IMR-90 (cell line): Measurements from ENCODE around the gene CACNA2D3. TPM values are rescaled to one million over a fixed set of nuclear protein-coding genes. Genes with fewer than 3 reads are reported as not detected.

Experiments used
- ATAC-seq: fragments of 200-7000 bp; cut with Tn5 transposase; 2 replicates; pipeline ENCODE4 v1.9.1; 2020; ENCODE audit warnings: low read depth, mild to moderate bottlenecking, moderate library complexity
- BruUV-seq: library from RNA; stranded (reverse); fragments of 400-500 nt; replicated peaks from 2 replicates; lab custom pipeline; 2021; lab: Mats Ljungman, UMichigan
- CTCF ChIA-PET: fragments of 300-600 bp; formaldehyde crosslinking; extraction: SDS; loops from one replicate; lab custom pipeline; 2021; ENCODE audit warnings: antibody characterized with exemption; lab: Yijun Ruan, JAX
- POLR2A ChIA-PET: fragments of 300-600 bp; sonication (Branson Sonifier 250); formaldehyde crosslinking; loops from one replicate; lab custom pipeline; 2022; ENCODE audit warnings: antibody characterized with exemption; ENCODE audit not compliant: unreplicated experiment; lab: Charles Lee
- DNase-seq: peaks from one replicate; pipeline ENCODE4 v3.0.0; 2013
- H2AFZ ChIP-seq: replicated peaks from 2 replicates; pipeline ENCODE3; 2013; ENCODE audit warnings: low read length, mild to moderate bottlenecking; ENCODE audit not compliant: poor library complexity
- H2AK5ac ChIP-seq: 2 replicates; pipeline ENCODE4 v1.6.1; 2013; ENCODE audit warnings: low read depth, low read length, inconsistent platforms
- H2AK9ac ChIP-seq: replicated peaks from 2 replicates; pipeline ENCODE3; 2013; ENCODE audit warnings: mild to moderate bottlenecking, low read depth, low read length, moderate library complexity; ENCODE audit not compliant: poor library complexity
- H2BK120ac ChIP-seq: 2 replicates; pipeline ENCODE4 v1.6.1; 2013; ENCODE audit warnings: low read depth, low read length, inconsistent platforms
- H2BK15ac ChIP-seq: 3 replicates; pipeline ENCODE4 v1.6.1; 2013; ENCODE audit warnings: low read depth, low read length, inconsistent platforms
- H2BK20ac ChIP-seq: 2 replicates; pipeline ENCODE4 v1.6.1; 2013; ENCODE audit warnings: low read depth, mild to moderate bottlenecking, inconsistent platforms, low read length, moderate library complexity
- H2BK5ac ChIP-seq: 2 replicates; pipeline ENCODE4 v1.6.1; 2013; ENCODE audit warnings: mild to moderate bottlenecking, low read depth, low read length, inconsistent platforms; ENCODE audit not compliant: poor library complexity, severe bottlenecking
- H3K14ac ChIP-seq: replicated peaks from 2 replicates; pipeline ENCODE4 v1.6.1; 2013; ENCODE audit warnings: low read depth, low read length, inconsistent platforms
- H3K18ac ChIP-seq: 2 replicates; pipeline ENCODE4 v1.6.1; 2013; ENCODE audit warnings: low read depth, low read length, control low read depth
- H3K23ac ChIP-seq: 2 replicates; pipeline ENCODE4 v1.6.1; 2013; ENCODE audit warnings: low read depth, low read length, inconsistent platforms
- H3K27ac ChIP-seq: 2 replicates; pipeline ENCODE4 v1.5.1; 2013; ENCODE audit warnings: mild to moderate bottlenecking, control low read depth, low read length; ENCODE audit not compliant: insufficient read depth
- H3K27me3 ChIP-seq: 2 replicates; pipeline ENCODE4 v1.6.1; 2013; ENCODE audit warnings: low read length; ENCODE audit not compliant: control insufficient read depth, insufficient read depth
- H3K36me3 ChIP-seq: 2 replicates; pipeline ENCODE4 v1.6.1; 2013; ENCODE audit warnings: low read length, mixed read lengths; ENCODE audit not compliant: control insufficient read depth, insufficient read depth
- H3K4ac ChIP-seq: 2 replicates; pipeline ENCODE4 v1.6.1; 2013; ENCODE audit warnings: low read depth, low read length, inconsistent platforms
- H3K4me1 ChIP-seq: 2 replicates; pipeline ENCODE4 v1.6.1; 2013; ENCODE audit warnings: low read length, mixed read lengths; ENCODE audit not compliant: control insufficient read depth, insufficient read depth
- H3K4me2 ChIP-seq: 2 replicates; pipeline ENCODE4 v1.6.1; 2013; ENCODE audit warnings: low read depth, mild to moderate bottlenecking, control low read depth, low read length, moderate library complexity
- H3K4me3 ChIP-seq: 2 replicates; pipeline ENCODE4 v1.5.1; 2013; ENCODE audit warnings: low read depth, mild to moderate bottlenecking, control low read depth, low read length, moderate library complexity; ENCODE audit not compliant: insufficient read depth
- H3K56ac ChIP-seq: 2 replicates; pipeline ENCODE4 v1.6.1; 2013; ENCODE audit warnings: low read length, inconsistent platforms; ENCODE audit not compliant: insufficient read depth; ENCODE audit errors: extremely low read depth
- H3K79me1 ChIP-seq, 2 experiments: 2 replicates each; pipeline ENCODE4 v1.6.1; 2013; ENCODE audit warnings: low read length in 2 of 2, inconsistent platforms in 1 of 2, low read depth in 1 of 2
- H3K9ac ChIP-seq: 2 replicates; pipeline ENCODE4 v1.6.1; 2013; ENCODE audit warnings: low read depth, low read length, control low read depth
- H3K9me1 ChIP-seq: 2 replicates; pipeline ENCODE4 v1.6.1; 2013; ENCODE audit warnings: low read length, inconsistent platforms; ENCODE audit not compliant: insufficient read depth
- H3K9me3 ChIP-seq: 2 replicates; pipeline ENCODE4 v1.6.1; 2013; ENCODE audit warnings: low read length; ENCODE audit not compliant: control insufficient read depth, insufficient read depth
- H4K20me1 ChIP-seq: 2 replicates; pipeline ENCODE4 v1.6.1; 2013; ENCODE audit warnings: low read length, inconsistent platforms; ENCODE audit not compliant: insufficient read depth
- H4K5ac ChIP-seq: 2 replicates; pipeline ENCODE4 v1.6.1; 2013; ENCODE audit warnings: mild to moderate bottlenecking, low read depth, low read length, control low read depth
- H4K8ac ChIP-seq, 2 experiments: 2 replicates each; pipeline ENCODE4 v1.6.1; 2013; ENCODE audit warnings: low read depth in 2 of 2, low read length in 2 of 2, control low read depth in 1 of 2, inconsistent platforms in 1 of 2
- H4K91ac ChIP-seq: 2 replicates; pipeline ENCODE4 v1.6.1; 2013; ENCODE audit warnings: low read depth, low read length, inconsistent platforms; ENCODE audit not compliant: insufficient read depth
- BHLHE40 ChIP-seq: fragments of 150-350 bp; IDR thresholded peaks from 2 replicates; pipeline ENCODE4 v1.6.1; 2016; ENCODE audit warnings: mild to moderate bottlenecking, low read depth, low read length
- CEBPB ChIP-seq: IDR thresholded peaks from 2 replicates; pipeline ENCODE4 v1.6.1; 2012; ENCODE audit warnings: low read depth, low read length, improper control_type of control experiment
- ELK1 ChIP-seq: fragments of 150-350 bp; IDR thresholded peaks from 2 replicates; pipeline ENCODE4 v1.6.1; 2016; ENCODE audit warnings: low read depth, mild to moderate bottlenecking, low read length, moderate library complexity, borderline replicate concordance
- FOS ChIP-seq: fragments of 150-350 bp; IDR thresholded peaks from 2 replicates; pipeline ENCODE4 v1.6.1; 2016; ENCODE audit warnings: low read depth, low read length
- MAZ ChIP-seq: IDR thresholded peaks from 2 replicates; pipeline ENCODE4 v1.6.1; 2012; ENCODE audit warnings: low read depth, mild to moderate bottlenecking, low read length, improper control_type of control experiment, moderate library complexity, borderline replicate concordance
- MXI1 ChIP-seq: IDR thresholded peaks from 2 replicates; pipeline ENCODE4 v1.6.1; 2012; ENCODE audit warnings: low read depth, mild to moderate bottlenecking, low read length, moderate library complexity, borderline replicate concordance
- POLR2A ChIP-seq: IDR thresholded peaks from 2 replicates; pipeline ENCODE4 v1.6.1; 2012; ENCODE audit warnings: mild to moderate bottlenecking, low read depth, low read length
- RAD21 ChIP-seq: IDR thresholded peaks from 2 replicates; pipeline ENCODE4 v1.6.1; 2012; ENCODE audit warnings: low read length, improper control_type of control experiment
- RCOR1 ChIP-seq: IDR thresholded peaks from 2 replicates; pipeline ENCODE4 v1.6.1; 2012; ENCODE audit warnings: mild to moderate bottlenecking, low read length, improper control_type of control experiment; ENCODE audit not compliant: insufficient replicate concordance
- RFX5 ChIP-seq: IDR thresholded peaks from 2 replicates; pipeline ENCODE4 v1.8.0; 2012; ENCODE audit warnings: low read depth, mild to moderate bottlenecking, low read length, moderate library complexity
- SMC3 ChIP-seq: fragments of 150-350 bp; IDR thresholded peaks from 2 replicates; pipeline ENCODE4 v1.6.1; 2016; ENCODE audit warnings: low read depth, mild to moderate bottlenecking, antibody characterized with exemption, low read length, moderate library complexity
- USF2 ChIP-seq: fragments of 150-350 bp; IDR thresholded peaks from 2 replicates; pipeline ENCODE4 v1.6.1; 2017; ENCODE audit warnings: mild to moderate bottlenecking, antibody characterized with exemption, low read length, low read depth
- WGBS, 2 experiments: methylation state at CpG; one replicate each; pipeline versions ENCODE4 v1.1.5 to v1.1.7; 2013; ENCODE audit warnings: missing lambda C conversion rate in 2 of 2; ENCODE audit not compliant: insufficient read length in 1 of 2; ENCODE audit errors: extremely low coverage in 2 of 2; 5-methylcytosine and 5-hydroxymethylcytosine counted together
- dilution Hi-C: fragments of 300-500 bp; cut with HindIII; formaldehyde crosslinking; loops from one replicate; pipeline ENCODE4 v1.14.3; 2018; ENCODE audit warnings: low sequenced_read_pairs; ENCODE audit not compliant: unreplicated experiment
- in situ Hi-C: fragments of 300-500 bp; cut with MboI; formaldehyde crosslinking; loops from 3 replicates; pipeline ENCODE4 v1.14.3; 2019; ENCODE audit warnings: low sequenced_read_pairs, inconsistent platforms, mixed read lengths
- intact Hi-C: fragments of 100-400 bp; cut with micrococcal nuclease; formaldehyde crosslinking; loops from 2 replicates; pipeline ENCODE4 v1.10.0; 2022
- polyA plus RNA-seq, 3 experiments: library from polyadenylated mRNA; depleted of rRNA; stranded (reverse); fragments of >200 nt; gene quantifications; 2 replicates each; pipeline ENCODE4 v1.2.3, GENCODE V29; 2012; ENCODE audit warnings: low replicate concordance in 1 of 3
- total RNA-seq: library from RNA; depleted of rRNA; stranded (reverse); fragments of >200 nt; gene quantifications from 2 replicates; pipeline ENCODE4 v1.2.3, GENCODE V29; 2012
- TF ChIP-seq, protein P1 (sequence below): conservative IDR thresholded peaks from 2 replicates; pipeline ENCODE4 v1.5.1; 2012; ENCODE audit warnings: mild to moderate bottlenecking, low read depth, low read length, improper control_type of control experiment

Gene CACNA2D3
- total and polyA plus RNA-seq, 2 of the 4 experiments (the other 2 are of a cell fraction): 0.36 to 0.41 TPM

- Histone ChIP-seq H2BK120ac (no peak overlapping the region), H2BK15ac (no peak overlapping the region), H2AK9ac (no peak overlapping the region), H4K8ac (no peak overlapping the region), H2BK5ac (no peak overlapping the region), H3K9me1 (no peaks in the 10 kb centered on the region), H3K79me1 (no peaks in the 10 kb centered on the region), H2AK5ac (no peak overlapping the region), H3K4ac (no peak overlapping the region), H3K4me3 (no peak overlapping the region), H3K18ac (no peak overlapping the region), H3K9ac (no peak overlapping the region), H3K4me1 (no peaks in the 10 kb centered on the region), H4K5ac (no peak overlapping the region), H3K4me2 (no peak overlapping the region), H2BK20ac (no peak overlapping the region), H3K27me3 (no peaks in the 10 kb centered on the region), H3K9me3 (peaks cover 24% of the 10 kb centered on the region), H3K36me3 (no peaks in the 10 kb centered on the region), H4K91ac (no peak overlapping the region), H4K20me1 (no peaks in the 10 kb centered on the region), H3K14ac (no peak overlapping the region), H2AFZ (no peak overlapping the region), H3K23ac (no peak overlapping the region), H3K27ac (no peak overlapping the region), H3K56ac (no peak overlapping the region)
- intact Hi-C loops (no loop called here), dilution Hi-C loops (no loop called here), in situ Hi-C loops (no loop called here)
- CTCF ChIA-PET: no interaction called here
- TF ChIP-seq BHLHE40 (no peak), RAD21 (no peak), ELK1 (no peak), POLR2A (no peak), MAZ (no peak), SMC3 (no peak), RFX5 (no peak), FOS (no peak), CEBPB (no peak), RCOR1 (no peak), MXI1 (no peak), USF2 (no peak)
- TF ChIP-seq, protein P1, sequence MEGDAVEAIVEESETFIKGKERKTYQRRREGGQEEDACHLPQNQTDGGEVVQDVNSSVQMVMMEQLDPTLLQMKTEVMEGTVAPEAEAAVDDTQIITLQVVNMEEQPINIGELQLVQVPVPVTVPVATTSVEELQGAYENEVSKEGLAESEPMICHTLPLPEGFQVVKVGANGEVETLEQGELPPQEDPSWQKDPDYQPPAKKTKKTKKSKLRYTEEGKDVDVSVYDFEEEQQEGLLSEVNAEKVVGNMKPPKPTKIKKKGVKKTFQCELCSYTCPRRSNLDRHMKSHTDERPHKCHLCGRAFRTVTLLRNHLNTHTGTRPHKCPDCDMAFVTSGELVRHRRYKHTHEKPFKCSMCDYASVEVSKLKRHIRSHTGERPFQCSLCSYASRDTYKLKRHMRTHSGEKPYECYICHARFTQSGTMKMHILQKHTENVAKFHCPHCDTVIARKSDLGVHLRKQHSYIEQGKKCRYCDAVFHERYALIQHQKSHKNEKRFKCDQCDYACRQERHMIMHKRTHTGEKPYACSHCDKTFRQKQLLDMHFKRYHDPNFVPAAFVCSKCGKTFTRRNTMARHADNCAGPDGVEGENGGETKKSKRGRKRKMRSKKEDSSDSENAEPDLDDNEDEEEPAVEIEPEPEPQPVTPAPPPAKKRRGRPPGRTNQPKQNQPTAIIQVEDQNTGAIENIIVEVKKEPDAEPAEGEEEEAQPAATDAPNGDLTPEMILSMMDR: no peak
- POLR2A ChIA-PET: no interaction called here
- no TSS peak for BruUV-seq
- no peak for DNase-seq
- no peak for ATAC-seq
- WGBS, 2 experiments: no CpG with 5 or more reads among the region's 9 CpGs
Observed at GRCh38 chr3:54196360-54196991, 74.1 kb downstream of the CACNA2D3 start.
